ENCODE results near the gene TMEM240.
"Not testable (repeated sequence)": the region's sequence is repeated elsewhere in the genome, so short reads cannot be mapped to it uniquely, and the experiment has no call there.

- TF ChIP-seq MAX (CRISPR knock-in tag; IDR thresholded peaks at IDR 0.05); CTCF (IDR thresholded peaks at IDR 0.05); PREB (CRISPR knock-in tag; IDR thresholded peaks at IDR 0.05; ENCODE audit: borderline replicate concordance); CREM (CRISPR knock-in tag; IDR thresholded peaks at IDR 0.05); ETV6 (CRISPR knock-in tag; IDR thresholded peaks at IDR 0.05); ATF6 (CRISPR knock-in tag; IDR thresholded peaks at IDR 0.05): not testable (repeated sequence)
Observed at GRCh38 chr1:1494311-1494710, 46.1 kb downstream of the TMEM240 start.
